Smooth muscle cell (in vitro differentiated cells): ENCODE results near the gene FANCI. TPM values are rescaled to one million over a fixed set of nuclear protein-coding genes. Genes with fewer than 3 reads are reported as not detected.

Source experiments
- DNase-seq: peaks from one replicate; lab custom pipeline; 2025; ENCODE audit not compliant: unreplicated experiment; lab: John Stamatoyannopoulos, UW
- H2AFZ ChIP-seq: fragments of 200-600 bp; sonication (generic); 2 replicates; pipeline ENCODE4 v1.6.0; 2016; ENCODE audit warnings: antibody characterized with exemption, low read depth, mild to moderate bottlenecking
- H3F3A ChIP-seq: fragments of 200-600 bp; sonication (generic); 2 replicates; pipeline ENCODE4 v1.6.0; 2017; ENCODE audit warnings: antibody characterized with exemption, low read depth
- H3K27ac ChIP-seq: fragments of 200-600 bp; sonication (generic); 2 replicates; pipeline ENCODE4 v1.5.1; 2016; ENCODE audit warnings: low read depth, mild to moderate bottlenecking
- H3K27me3 ChIP-seq: fragments of 200-600 bp; sonication (generic); 2 replicates; pipeline ENCODE4 v1.6.1; 2016; ENCODE audit warnings: low read depth, mild to moderate bottlenecking
- H3K36me3 ChIP-seq: fragments of 200-600 bp; sonication (generic); 2 replicates; pipeline ENCODE4 v1.5.1; 2016; ENCODE audit warnings: low read depth
- H3K4me1 ChIP-seq: fragments of 200-600 bp; sonication (generic); 2 replicates; pipeline ENCODE4 v1.5.1; 2016; ENCODE audit warnings: low read depth
- H3K4me2 ChIP-seq: fragments of 200-600 bp; sonication (generic); 2 replicates; pipeline ENCODE4 v1.6.0; 2016; ENCODE audit warnings: mild to moderate bottlenecking
- H3K4me3 ChIP-seq: fragments of 200-600 bp; sonication (generic); 2 replicates; pipeline ENCODE4 v1.5.1; 2016; ENCODE audit warnings: mild to moderate bottlenecking
- H3K79me2 ChIP-seq: fragments of 200-600 bp; sonication (generic); 2 replicates; pipeline ENCODE4 v1.6.0; 2016; ENCODE audit warnings: low read depth, mild to moderate bottlenecking
- H3K9ac ChIP-seq: fragments of 200-600 bp; sonication (generic); 2 replicates; pipeline ENCODE4 v1.6.0; 2016; ENCODE audit warnings: low read depth
- H3K9me3 ChIP-seq: fragments of 200-600 bp; sonication (generic); replicated peaks from 2 replicates; pipeline ENCODE4 v1.5.1; 2016; ENCODE audit warnings: low read depth
- H4K20me1 ChIP-seq: fragments of 200-600 bp; sonication (generic); 2 replicates; pipeline ENCODE4 v1.6.0; 2016; ENCODE audit warnings: low read depth
- CTCF ChIP-seq: fragments of 200-600 bp; sonication (generic); IDR thresholded peaks from 2 replicates; pipeline ENCODE4 v1.5.1; 2017; ENCODE audit warnings: borderline replicate concordance, mild to moderate bottlenecking, antibody characterized with exemption; ENCODE audit not compliant: insufficient read depth, poor library complexity, severe bottlenecking
- WGBS: methylation state at CpG from one replicate; pipeline ENCODE4 v1.1.7; 2016; ENCODE audit warnings: low lambda C conversion rate; 5-methylcytosine and 5-hydroxymethylcytosine counted together
- polyA plus RNA-seq: library from polyadenylated mRNA; unstranded; fragments of >200 nt; fragmentation: Nextera tagmentation; extraction: Ambion mirVana; gene quantifications from 2 replicates; pipeline ENCODE4 v1.2.1, GENCODE V29; 2016
- total RNA-seq: library from RNA; depleted of rRNA; stranded (reverse); fragments of >200 nt; gene quantifications from 2 replicates; pipeline ENCODE4 v1.2.3, GENCODE V29; 2014

Gene FANCI
- total and polyA plus RNA-seq, 2 experiments from 2014 or later: 7.0 to 13.8 TPM

GRCh38 chr15:89201465-89202005, 42.2 kb upstream of the FANCI start:
- H3K4me1 ChIP-seq: peaks cover 30% of the 10 kb centered on the region
- no peak for DNase-seq
- H3K79me2 ChIP-seq: no peaks in the 10 kb centered on the region
- H3K27me3 ChIP-seq: no peaks in the 10 kb centered on the region
- no peak overlapping the region for H3K4me3 ChIP-seq
- no peaks in the 10 kb centered on the region for H3K9me3 ChIP-seq
- no peak for TF ChIP-seq CTCF
- no peaks in the 10 kb centered on the region for H3K36me3 ChIP-seq
- H3K9ac ChIP-seq: no peak overlapping the region
- H3K4me2 ChIP-seq: no peak overlapping the region
- no peak overlapping the region for H3K27ac ChIP-seq
- WGBS: 90% methylated on average over 14 of the region's 20 CpGs
- no peaks in the 10 kb centered on the region for H4K20me1 ChIP-seq
- H3F3A ChIP-seq: no peaks in the 10 kb centered on the region
- no peak overlapping the region for H2AFZ ChIP-seq

GRCh38 chr15:89203705-89204273, 40.0 kb upstream of the FANCI start:
- no peak for TF ChIP-seq CTCF

GRCh38 chr15:89205991-89206585, 37.7 kb upstream of the FANCI start:
- no peaks in the 10 kb centered on the region for H3K36me3 ChIP-seq
- H3K9ac ChIP-seq: no peak overlapping the region
- H4K20me1 ChIP-seq: no peaks in the 10 kb centered on the region
- WGBS: 88% methylated on average over 14 of the region's 14 CpGs
- DNase-seq: no peak
- no peaks in the 10 kb centered on the region for H3K4me1 ChIP-seq
- H3K27ac ChIP-seq: no peak overlapping the region
- no peak overlapping the region for H2AFZ ChIP-seq
- no peak for TF ChIP-seq CTCF
- H3K9me3 ChIP-seq: no peaks in the 10 kb centered on the region
- no peaks in the 10 kb centered on the region for H3K27me3 ChIP-seq
- no peaks in the 10 kb centered on the region for H3F3A ChIP-seq
- H3K4me2 ChIP-seq: no peak overlapping the region
- H3K4me3 ChIP-seq: no peak overlapping the region
- H3K79me2 ChIP-seq: no peaks in the 10 kb centered on the region

More at GRCh38 chr15:89203705-89204273, 40.0 kb upstream of the FANCI start:
- no peak overlapping the region for H3K27ac ChIP-seq
- H3K9me3 ChIP-seq: no peaks in the 10 kb centered on the region
- H3K36me3 ChIP-seq: no peaks in the 10 kb centered on the region
- no peak overlapping the region for H3K9ac ChIP-seq
- H3F3A ChIP-seq: no peaks in the 10 kb centered on the region
- WGBS: 72% methylated on average over 2 of the region's 2 CpGs
- no peaks in the 10 kb centered on the region for H3K27me3 ChIP-seq
- H2AFZ ChIP-seq: no peak overlapping the region
- no peaks in the 10 kb centered on the region for H3K79me2 ChIP-seq
- H3K4me1 ChIP-seq: peaks cover 9% of the 10 kb centered on the region
- no peak overlapping the region for H3K4me3 ChIP-seq
- no peak overlapping the region for H3K4me2 ChIP-seq
- H4K20me1 ChIP-seq: no peaks in the 10 kb centered on the region
- DNase-seq: no peak
